ENCODE results near the gene RAX2. TPM values are rescaled to one million over a fixed set of nuclear protein-coding genes. Genes with fewer than 3 reads are reported as not detected.

RAX2 gene
- total and polyA plus RNA-seq, 9 of the 15 experiments (the other 6 are each of a cell fraction or from before 2014, with no cell fraction given), result not detected

- in situ Hi-C loops (cut with MboI) (no loop called here), intact Hi-C loops (cut with micrococcal nuclease) (no loop called here)
- H4K20me1 ChIP-seq (replicated peaks; ENCODE audit: control insufficient read depth, insufficient read depth, low read length), result no peaks in the 10 kb centered on the region
- no peak overlapping the region; a peak in 1 of 4 replicates for H3K9ac ChIP-seq (ENCODE audit: insufficient read depth in 1 of 2, low read depth in 2 of 2, low read length in 2 of 2)
- peak overlapping the region; percentile 7; the same call in 1 of the 3 replicates for H3K27ac ChIP-seq (ENCODE audit: extremely low read depth, low read depth, low read length)
- no peaks in the 10 kb centered on the region for H3K79me2 ChIP-seq (ENCODE audit: control insufficient read depth, insufficient read depth, low read length)
- ATAC-seq, result peak; percentile 95
- DNase-seq (ENCODE audit: extremely low read depth in 1 of 4, low spot score in 3 of 4), result peak; percentile 55 to 68 (median 56)
- H3K27me3 ChIP-seq (ENCODE audit: control insufficient read depth in 2 of 2, insufficient read depth in 2 of 2, low read length in 2 of 2), result no peaks in the 10 kb centered on the region
- no TSS peak for BruUV-seq (replicated peaks)
- FAIRE-seq, result peak; percentile 95
- no peak overlapping the region for H3K4me2 ChIP-seq (ENCODE audit: insufficient read depth, low read length)
- H3K9me1 ChIP-seq (ENCODE audit: control insufficient read depth, insufficient read depth, low read length), result no peaks in the 10 kb centered on the region
- no peaks in the 10 kb centered on the region for H3K36me3 ChIP-seq (ENCODE audit: control insufficient read depth, insufficient read depth, low read length)
- no peak overlapping the region for H3K4me3 ChIP-seq
- peaks cover 0 to 23% of the 10 kb centered on the region in 2 experiments; a peak in 3 of 5 replicates for H3K4me1 ChIP-seq (replicated peaks in 1 of 2; ENCODE audit: control insufficient read depth in 2 of 2, insufficient read depth in 2 of 2, low read length in 2 of 2)
- ChIA-PET POLR2A (interaction anchor here (0.7 to 1.0 kb wide), 3 partner anchors 11 to 19 kb away, joined by 3 to 5 read pairs (median 5); partner anchors contain the start of gene MRPL54), CTCF (ENCODE audit: low intra/inter-chr PET ratio) (no interaction called here)
- no peaks in the 10 kb centered on the region for H3K9me3 ChIP-seq (replicated peaks; ENCODE audit: control insufficient read depth, insufficient read depth, low read depth, low read length)
- 69% methylated on average over 2 of the region's 2 CpGs for WGBS (ENCODE audit: insufficient coverage, low coverage, missing lambda C conversion rate)
- H2AFZ ChIP-seq (ENCODE audit: low read depth, low read length), result peak overlapping the region; percentile 84
- TF ChIP-seq PHB (CRISPR knock-in tag; IDR thresholded peaks at IDR 0.05), result no peak
- TF ChIP-seq TSHZ1 (CRISPR knock-in tag; IDR thresholded peaks at IDR 0.05), result no peak
- peak; percentile 72 for TF ChIP-seq SPI1 (IDR thresholded peaks at IDR 0.05; ENCODE audit: borderline replicate concordance, low read depth, low read length)
- peak; percentile 53 to 63; a peak in 3 of 4 replicates for TF ChIP-seq SIX5 (IDR thresholded peaks at IDR 0.05; ENCODE audit: borderline replicate concordance in 1 of 2, insufficient read depth in 1 of 2, low read depth in 1 of 2, low read length in 2 of 2)
- no peak for TF ChIP-seq SMARCA4 (IDR thresholded peaks at IDR 0.05)
- TF ChIP-seq SAFB (IDR thresholded peaks at IDR 0.05; ENCODE audit: borderline replicate concordance, low read depth, low read length), result no peak
- TF ChIP-seq LARP7 (IDR thresholded peaks at IDR 0.05), result no peak
- no peak for TF ChIP-seq ZEB2 (IDR thresholded peaks at IDR 0.05)
- no peak for TF ChIP-seq HLTF (IDR thresholded peaks at IDR 0.05)
- no peak for TF ChIP-seq BCOR (IDR thresholded peaks at IDR 0.05)
- no peak for TF ChIP-seq HNRNPK (IDR thresholded peaks at IDR 0.05; ENCODE audit: low read depth, low read length, poor library complexity, severe bottlenecking)
- no peak for TF ChIP-seq CEBPG (CRISPR knock-in tag; IDR thresholded peaks at IDR 0.05)
- no peak for TF ChIP-seq CEBPG (tag; conservative IDR thresholded peaks at IDR 0.05 in 1 of 2, IDR thresholded peaks at IDR 0.05 in 1 of 2)
- no peak for TF ChIP-seq MEF2A (IDR thresholded peaks at IDR 0.05; ENCODE audit: control insufficient read depth, low read depth, low read length)
- TF ChIP-seq, protein P1, sequence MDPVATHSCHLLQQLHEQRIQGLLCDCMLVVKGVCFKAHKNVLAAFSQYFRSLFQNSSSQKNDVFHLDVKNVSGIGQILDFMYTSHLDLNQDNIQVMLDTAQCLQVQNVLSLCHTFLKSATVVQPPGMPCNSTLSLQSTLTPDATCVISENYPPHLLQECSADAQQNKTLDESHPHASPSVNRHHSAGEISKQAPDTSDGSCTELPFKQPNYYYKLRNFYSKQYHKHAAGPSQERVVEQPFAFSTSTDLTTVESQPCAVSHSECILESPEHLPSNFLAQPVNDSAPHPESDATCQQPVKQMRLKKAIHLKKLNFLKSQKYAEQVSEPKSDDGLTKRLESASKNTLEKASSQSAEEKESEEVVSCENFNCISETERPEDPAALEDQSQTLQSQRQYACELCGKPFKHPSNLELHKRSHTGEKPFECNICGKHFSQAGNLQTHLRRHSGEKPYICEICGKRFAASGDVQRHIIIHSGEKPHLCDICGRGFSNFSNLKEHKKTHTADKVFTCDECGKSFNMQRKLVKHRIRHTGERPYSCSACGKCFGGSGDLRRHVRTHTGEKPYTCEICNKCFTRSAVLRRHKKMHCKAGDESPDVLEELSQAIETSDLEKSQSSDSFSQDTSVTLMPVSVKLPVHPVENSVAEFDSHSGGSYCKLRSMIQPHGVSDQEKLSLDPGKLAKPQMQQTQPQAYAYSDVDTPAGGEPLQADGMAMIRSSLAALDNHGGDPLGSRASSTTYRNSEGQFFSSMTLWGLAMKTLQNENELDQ (CRISPR knock-in tag; IDR thresholded peaks at IDR 0.05; ENCODE audit: borderline replicate concordance), result no peak
- no peak for TF ChIP-seq ZNF12 (CRISPR knock-in tag; IDR thresholded peaks at IDR 0.05)
- TF ChIP-seq TBL1XR1 (IDR thresholded peaks at IDR 0.05; ENCODE audit: low read length in 2 of 2), result no peak
- peak; percentile 85 for TF ChIP-seq HCFC1 (IDR thresholded peaks at IDR 0.05; ENCODE audit: low read depth, low read length)
Measured at GRCh38 chr19:3743486-3743885, 28.5 kb downstream of the RAX2 start.

Measured in K562 (cell line).